HEK293 (cell line): ENCODE measurements around the gene PHF14.

Experiments
- ATF2 ChIP-seq: fragments of 450-650 bp; formaldehyde crosslinking; IDR thresholded peaks from 2 replicates; pipeline ENCODE4 v1.5.1; 2016; ENCODE audit warnings: missing biosample characterization, missing genetic modification characterization, low read depth
- CTCF ChIP-seq: fragments of 450-650 bp; formaldehyde crosslinking; IDR thresholded peaks from 2 replicates; pipeline ENCODE4 v1.5.1; 2016; ENCODE audit warnings: missing biosample characterization, missing genetic modification characterization
- EGR2 ChIP-seq: fragments of 450-650 bp; formaldehyde crosslinking; IDR thresholded peaks from 2 replicates; pipeline ENCODE4 v1.5.1; 2016; ENCODE audit warnings: low read depth, missing biosample characterization, missing genetic modification characterization
- GLI2 ChIP-seq: fragments of 450-650 bp; formaldehyde crosslinking; IDR thresholded peaks from 2 replicates; pipeline ENCODE4; 2017; ENCODE audit warnings: missing biosample characterization, missing genetic modification characterization, low read depth, borderline replicate concordance
- OSR2 ChIP-seq: fragments of 450-650 bp; formaldehyde crosslinking; IDR thresholded peaks from 2 replicates; pipeline ENCODE4 v1.5.1; 2016; ENCODE audit warnings: missing biosample characterization, missing genetic modification characterization
- PRDM6 ChIP-seq: fragments of 450-650 bp; formaldehyde crosslinking; IDR thresholded peaks from 2 replicates; pipeline ENCODE4 v1.5.1; 2017; ENCODE audit warnings: missing biosample characterization, missing genetic modification characterization
- SCRT2 ChIP-seq: fragments of 450-650 bp; formaldehyde crosslinking; IDR thresholded peaks from 2 replicates; pipeline ENCODE4 v1.5.1; 2016; ENCODE audit warnings: missing biosample characterization, missing genetic modification characterization
- TCF7L2 ChIP-seq: IDR thresholded peaks from 2 replicates; pipeline ENCODE4 v1.6.1; 2011; ENCODE audit warnings: low read depth, mild to moderate bottlenecking, inconsistent platforms, low read length, moderate library complexity, borderline replicate concordance
- ZBTB49 ChIP-seq: fragments of 450-650 bp; formaldehyde crosslinking; IDR thresholded peaks from 2 replicates; pipeline ENCODE4 v1.5.1; 2016; ENCODE audit warnings: missing biosample characterization, missing genetic modification characterization, low read depth
- ZFP3 ChIP-seq: fragments of 450-650 bp; formaldehyde crosslinking; IDR thresholded peaks from 2 replicates; pipeline ENCODE4 v1.5.1; 2016; ENCODE audit warnings: low read depth, missing biosample characterization, missing genetic modification characterization
- ZNF112 ChIP-seq: fragments of 450-650 bp; formaldehyde crosslinking; IDR thresholded peaks from 2 replicates; pipeline ENCODE4 v1.5.0; 2017; ENCODE audit warnings: missing biosample characterization, missing genetic modification characterization
- ZNF140 ChIP-seq: fragments of 450-650 bp; formaldehyde crosslinking; IDR thresholded peaks from 2 replicates; pipeline ENCODE4 v1.5.1; 2016; ENCODE audit warnings: missing biosample characterization, missing genetic modification characterization
- ZNF148 ChIP-seq: fragments of 450-650 bp; formaldehyde crosslinking; IDR thresholded peaks from 2 replicates; pipeline ENCODE4 v1.5.0; 2017; ENCODE audit warnings: missing biosample characterization, missing genetic modification characterization, borderline replicate concordance
- ZNF169 ChIP-seq: fragments of 450-650 bp; formaldehyde crosslinking; IDR thresholded peaks from 2 replicates; pipeline ENCODE4 v1.5.1; 2016; ENCODE audit warnings: missing biosample characterization, missing genetic modification characterization
- ZNF19 ChIP-seq: fragments of 450-650 bp; formaldehyde crosslinking; IDR thresholded peaks from 2 replicates; pipeline ENCODE4; 2016; ENCODE audit warnings: missing biosample characterization, missing genetic modification characterization, low read depth
- ZNF23 ChIP-seq: fragments of 450-650 bp; formaldehyde crosslinking; IDR thresholded peaks from 2 replicates; pipeline ENCODE4 v1.5.1; 2016; ENCODE audit warnings: missing biosample characterization, missing genetic modification characterization, borderline replicate concordance
- ZNF335 ChIP-seq: fragments of 450-650 bp; formaldehyde crosslinking; conservative IDR thresholded peaks from 2 replicates; pipeline ENCODE4 v1.5.1; 2016; ENCODE audit warnings: missing biosample characterization, missing genetic modification characterization
- ZNF341 ChIP-seq: fragments of 450-650 bp; formaldehyde crosslinking; IDR thresholded peaks from 2 replicates; pipeline ENCODE4; 2016; ENCODE audit warnings: low read depth, missing biosample characterization, missing genetic modification characterization
- ZNF394 ChIP-seq: fragments of 450-650 bp; formaldehyde crosslinking; IDR thresholded peaks from 2 replicates; pipeline ENCODE4 v1.5.1; 2016; ENCODE audit warnings: missing biosample characterization, missing genetic modification characterization, mild to moderate bottlenecking, moderate library complexity, borderline replicate concordance
- ZNF416 ChIP-seq: fragments of 450-650 bp; formaldehyde crosslinking; IDR thresholded peaks from 2 replicates; pipeline ENCODE4 v1.5.1; 2016; ENCODE audit warnings: missing biosample characterization, missing genetic modification characterization
- ZNF513 ChIP-seq: fragments of 450-650 bp; IDR thresholded peaks from 2 replicates; pipeline ENCODE4 v1.5.1; 2018; ENCODE audit warnings: missing biosample characterization, missing genetic modification characterization
- ZNF621 ChIP-seq: fragments of 450-650 bp; formaldehyde crosslinking; IDR thresholded peaks from 2 replicates; pipeline ENCODE4 v1.5.1; 2017; ENCODE audit warnings: missing biosample characterization, missing genetic modification characterization
- ZNF624 ChIP-seq: fragments of 450-650 bp; formaldehyde crosslinking; IDR thresholded peaks from 2 replicates; pipeline ENCODE4 v1.5.1; 2017; ENCODE audit warnings: missing biosample characterization, missing genetic modification characterization
- ZNF658 ChIP-seq: fragments of 450-650 bp; formaldehyde crosslinking; IDR thresholded peaks from 2 replicates; pipeline ENCODE4; 2016; ENCODE audit warnings: missing biosample characterization, missing genetic modification characterization
- ZNF704 ChIP-seq: fragments of 450-650 bp; formaldehyde crosslinking; IDR thresholded peaks from 2 replicates; pipeline ENCODE4 v1.5.1; 2016; ENCODE audit warnings: missing biosample characterization, missing genetic modification characterization
- ZNF792 ChIP-seq: fragments of 450-650 bp; formaldehyde crosslinking; IDR thresholded peaks from 2 replicates; pipeline ENCODE4 v1.5.1; 2016; ENCODE audit warnings: missing biosample characterization, missing genetic modification characterization

Gene PHF14

GRCh38 chr7:10939911-10940703 is 33.6 kb upstream of the PHF14 start (continued):
- TF ChIP-seq ZNF792 (tag by site-specific recombination) (no peak), ZNF148 (tag by site-specific recombination) (no peak), CTCF (tag by site-specific recombination) (no peak), ATF2 (tag by site-specific recombination) (no peak), ZNF169 (tag by site-specific recombination) (no peak), ZNF416 (tag by site-specific recombination) (no peak), ZNF513 (tag by site-specific recombination) (no peak), ZNF140 (tag by site-specific recombination) (no peak), ZNF624 (tag by site-specific recombination) (no peak), ZNF621 (tag by site-specific recombination) (no peak), ZBTB49 (tag by site-specific recombination) (no peak), ZNF112 (tag by site-specific recombination) (no peak), ZNF704 (no peak), ZNF335 (peak; percentile 100), ZNF19 (no peak), EGR2 (tag by site-specific recombination) (peak; percentile 80), OSR2 (peak; percentile 89), ZFP3 (tag by site-specific recombination) (no peak), PRDM6 (tag by site-specific recombination) (0 out of 2 replicates have a peak, but pooled peaks have one; percentile 8), ZNF341 (no peak), GLI2 (tag by site-specific recombination) (no peak), ZNF658 (no peak), SCRT2 (tag by site-specific recombination) (no peak), ZNF23 (tag by site-specific recombination) (no peak), TCF7L2 (no peak), ZNF394 (tag by site-specific recombination) (peak; percentile 23; the same call in 1 of the 2 replicates)
